Mesothelial cell of epicardium (in vitro differentiated cells): ENCODE data around the gene HMGN5. TPM values are rescaled to one million over a fixed set of nuclear protein-coding genes. Genes with fewer than 3 reads are reported as not detected.

ENCODE experiments used
- DNase-seq, 2 experiments: peaks; one replicate each; pipeline ENCODE4 v3.0.0; 2021; ENCODE audit warnings: low spot score in 2 of 2; ENCODE audit not compliant: unreplicated experiment in 2 of 2
- H3K27ac Mint-ChIP-seq: 2 replicates; pipeline ENCODE4 v1.8.0; 2021; ENCODE audit warnings: mixed read lengths
- H3K27me3 Mint-ChIP-seq: 2 replicates; pipeline ENCODE4 v1.8.0; 2021; ENCODE audit warnings: low read depth, mixed read lengths
- H3K36me3 Mint-ChIP-seq: 2 replicates; pipeline ENCODE4 v1.8.0; 2021; ENCODE audit warnings: mixed read lengths
- H3K4me1 Mint-ChIP-seq: 2 replicates; pipeline ENCODE4 v1.8.0; 2021; ENCODE audit warnings: mixed read lengths
- H3K4me3 Mint-ChIP-seq: 2 replicates; pipeline ENCODE4 v1.8.0; 2021; ENCODE audit warnings: mild to moderate bottlenecking, moderate library complexity, mixed read lengths
- H3K9me3 Mint-ChIP-seq: 2 replicates; pipeline ENCODE4 v1.8.0; 2021; ENCODE audit warnings: mixed read lengths
- total RNA-seq: library from RNA; stranded (reverse); gene quantifications from 3 replicates; pipeline ENCODE4 v1.2.1, GENCODE V29; 2021
- TF ChIP-seq, protein P1 (sequence below): fragments of 200-600 bp; sonication (generic); IDR thresholded peaks from one replicate; pipeline ENCODE4 v1.5.0; 2021; ENCODE audit warnings: antibody characterized with exemption; ENCODE audit not compliant: unreplicated experiment

Gene HMGN5
- total RNA-seq, 1 donor from 2014 or later = 4.9 TPM

DNA sequence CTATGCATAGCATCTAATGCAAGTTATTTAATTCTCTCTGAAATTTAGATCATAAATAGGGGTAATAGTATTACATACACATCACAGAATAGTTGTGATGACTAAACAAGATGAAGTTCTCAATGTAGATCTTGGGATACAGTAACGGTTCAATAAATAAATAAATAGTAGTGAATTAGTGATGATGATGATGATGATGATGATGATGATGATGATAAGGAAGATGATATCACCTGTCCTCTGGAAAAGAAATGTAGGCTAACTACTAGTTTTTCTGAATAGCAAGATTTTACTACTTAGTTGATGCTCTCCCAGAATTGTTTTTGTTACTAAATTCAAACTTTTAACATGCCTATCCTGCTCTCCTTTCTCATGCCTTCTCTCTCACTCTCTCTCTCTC lies 30.5 kb upstream of the HMGN5 start:
- H3K4me3 Mint-ChIP-seq = no peak overlapping the region
- DNase-seq = no peak
- H3K4me1 Mint-ChIP-seq = no peaks in the 10 kb centered on the region
- TF ChIP-seq, protein P1, sequence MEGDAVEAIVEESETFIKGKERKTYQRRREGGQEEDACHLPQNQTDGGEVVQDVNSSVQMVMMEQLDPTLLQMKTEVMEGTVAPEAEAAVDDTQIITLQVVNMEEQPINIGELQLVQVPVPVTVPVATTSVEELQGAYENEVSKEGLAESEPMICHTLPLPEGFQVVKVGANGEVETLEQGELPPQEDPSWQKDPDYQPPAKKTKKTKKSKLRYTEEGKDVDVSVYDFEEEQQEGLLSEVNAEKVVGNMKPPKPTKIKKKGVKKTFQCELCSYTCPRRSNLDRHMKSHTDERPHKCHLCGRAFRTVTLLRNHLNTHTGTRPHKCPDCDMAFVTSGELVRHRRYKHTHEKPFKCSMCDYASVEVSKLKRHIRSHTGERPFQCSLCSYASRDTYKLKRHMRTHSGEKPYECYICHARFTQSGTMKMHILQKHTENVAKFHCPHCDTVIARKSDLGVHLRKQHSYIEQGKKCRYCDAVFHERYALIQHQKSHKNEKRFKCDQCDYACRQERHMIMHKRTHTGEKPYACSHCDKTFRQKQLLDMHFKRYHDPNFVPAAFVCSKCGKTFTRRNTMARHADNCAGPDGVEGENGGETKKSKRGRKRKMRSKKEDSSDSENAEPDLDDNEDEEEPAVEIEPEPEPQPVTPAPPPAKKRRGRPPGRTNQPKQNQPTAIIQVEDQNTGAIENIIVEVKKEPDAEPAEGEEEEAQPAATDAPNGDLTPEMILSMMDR = no peak
- H3K27me3 Mint-ChIP-seq = no peaks in the 10 kb centered on the region
- no peaks in the 10 kb centered on the region for H3K36me3 Mint-ChIP-seq
- H3K27ac Mint-ChIP-seq = no peak overlapping the region
- H3K9me3 Mint-ChIP-seq = peaks cover 49% of the 10 kb centered on the region

- Mint-ChIP-seq H3K27ac (no peak overlapping the region), H3K27me3 (no peaks in the 10 kb centered on the region), H3K4me3 (no peak overlapping the region), H3K9me3 (peaks cover 42% of the 10 kb centered on the region), H3K36me3 (no peaks in the 10 kb centered on the region), H3K4me1 (no peaks in the 10 kb centered on the region)
- DNase-seq = no peak
- TF ChIP-seq, protein P1 = no peak
Measured at GRCh38 chrX:81231476-81231875, 29.8 kb upstream of the HMGN5 start.

DNA sequence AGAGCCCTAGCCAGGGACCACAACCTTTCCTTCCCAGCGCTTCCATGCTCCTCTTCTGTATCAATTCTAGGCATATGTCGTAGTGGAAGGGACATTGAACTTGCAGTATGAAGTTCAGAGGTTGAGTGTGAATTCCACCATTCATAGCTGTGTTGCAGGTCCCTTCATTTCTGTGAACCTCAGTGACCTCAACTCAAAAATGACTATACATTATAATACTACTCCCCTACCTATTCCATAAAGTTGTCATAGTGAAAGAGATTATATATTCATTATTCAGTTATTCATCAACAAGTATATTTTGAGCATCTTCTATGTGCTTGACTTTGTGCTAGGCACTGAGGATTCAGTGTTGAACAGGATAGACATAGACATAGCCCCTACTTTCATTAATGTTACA lies 28.2 kb upstream of the HMGN5 start:
- Mint-ChIP-seq H3K9me3 (peaks cover 32% of the 10 kb centered on the region), H3K27ac (no peak overlapping the region), H3K36me3 (no peaks in the 10 kb centered on the region), H3K4me3 (no peak overlapping the region), H3K27me3 (no peaks in the 10 kb centered on the region), H3K4me1 (no peaks in the 10 kb centered on the region)
- DNase-seq = no peak
- TF ChIP-seq, protein P1 = no peak

GRCh38 chrX:81229229-81229628 lies 27.5 kb upstream of the HMGN5 start:
- no peak overlapping the region for H3K4me3 Mint-ChIP-seq
- H3K9me3 Mint-ChIP-seq = peaks cover 26% of the 10 kb centered on the region
- DNase-seq = no peak
- TF ChIP-seq, protein P1 = no peak
- no peaks in the 10 kb centered on the region for H3K27me3 Mint-ChIP-seq
- H3K4me1 Mint-ChIP-seq = no peaks in the 10 kb centered on the region
- no peak overlapping the region for H3K27ac Mint-ChIP-seq
- peaks cover 2% of the 10 kb centered on the region for H3K36me3 Mint-ChIP-seq

- TF ChIP-seq, protein P1 = no peak
- no peaks in the 10 kb centered on the region for H3K4me1 Mint-ChIP-seq
- DNase-seq = no peak
- no peaks in the 10 kb centered on the region for H3K27me3 Mint-ChIP-seq
- no peak overlapping the region for H3K27ac Mint-ChIP-seq
- H3K4me3 Mint-ChIP-seq = no peak overlapping the region
- peaks cover 8% of the 10 kb centered on the region for H3K36me3 Mint-ChIP-seq
- H3K9me3 Mint-ChIP-seq = peaks cover 50% of the 10 kb centered on the region
Measured at GRCh38 chrX:81215685-81216084, 14.0 kb upstream of the HMGN5 start.

DNA sequence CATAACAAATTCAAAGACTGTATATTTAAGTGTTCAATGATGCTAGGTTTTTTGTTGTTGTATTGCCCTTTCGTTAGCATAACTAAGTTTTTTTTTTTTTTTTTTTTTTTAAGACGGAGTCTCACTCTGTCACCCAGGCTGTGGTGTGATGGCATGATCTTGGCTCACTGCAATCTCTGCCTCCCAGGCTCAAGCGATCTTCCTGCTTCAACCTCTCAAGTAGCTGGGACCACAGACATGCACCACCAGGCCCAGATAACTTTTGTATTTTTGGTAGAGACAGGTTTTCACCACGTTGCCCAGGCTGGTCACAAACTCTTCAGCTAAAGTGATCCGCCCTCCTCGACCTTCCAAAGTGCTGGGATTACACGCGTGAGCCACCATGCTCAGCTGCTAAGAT lies 7.2 kb upstream of the HMGN5 start:
- Mint-ChIP-seq H3K36me3 (peaks cover 11% of the 10 kb centered on the region), H3K27me3 (no peaks in the 10 kb centered on the region), H3K4me3 (no peak overlapping the region), H3K4me1 (peaks cover 2% of the 10 kb centered on the region), H3K27ac (no peak overlapping the region), H3K9me3 (peaks cover 36% of the 10 kb centered on the region)
- DNase-seq = no peak
- TF ChIP-seq, protein P1 = no peak
